Liver (tissue), 9 donors: ENCODE results near the gene NBEAL2. TPM values are rescaled to one million over a fixed set of nuclear protein-coding genes. Genes with fewer than 3 reads are reported as not detected.

Experiments
- DNase-seq: peaks from one replicate; pipeline ENCODE4 v3.0.0-alpha.2; 2017; ENCODE audit warnings: low spot score
- H3K27ac ChIP-seq, 2 donors: one replicate each; pipeline ENCODE4 v1.7.0; 2013; ENCODE audit warnings: inconsistent platforms in 2 of 2, low read length in 2 of 2, control low read depth in 1 of 2, low read depth in 1 of 2, mild to moderate bottlenecking in 1 of 2
- H3K27me3 ChIP-seq, 4 donors: one replicate each; pipeline versions ENCODE4 v1.6.1 to v1.7.0; 2013; ENCODE audit warnings: low read length in 3 of 4, inconsistent platforms in 1 of 4, mild to moderate bottlenecking in 1 of 4, moderate library complexity in 1 of 4; ENCODE audit not compliant: control insufficient read depth in 4 of 4, insufficient read depth in 4 of 4
- H3K36me3 ChIP-seq, 4 donors: one replicate each; pipeline versions ENCODE4 v1.6.1 to v1.7.0; 2013; ENCODE audit warnings: low read length in 3 of 4, mild to moderate bottlenecking in 3 of 4, low read depth in 1 of 4, moderate library complexity in 1 of 4; ENCODE audit not compliant: control insufficient read depth in 4 of 4, insufficient read depth in 3 of 4
- H3K4me1 ChIP-seq, 4 donors: one replicate each; pipeline versions ENCODE4 v1.6.1 to v1.7.0; 2013; ENCODE audit warnings: low read length in 3 of 4, mild to moderate bottlenecking in 3 of 4, moderate library complexity in 1 of 4; ENCODE audit not compliant: control insufficient read depth in 4 of 4, insufficient read depth in 4 of 4
- H3K4me3 ChIP-seq, 3 donors: one replicate each; pipeline versions ENCODE4 v1.6.1 to v1.7.0; 2013; ENCODE audit warnings: low read length in 3 of 3, control low read depth in 1 of 3, low read depth in 1 of 3, mild to moderate bottlenecking in 1 of 3
- H3K9ac ChIP-seq, 2 donors: one replicate each; pipeline ENCODE4 v1.7.0; 2013; ENCODE audit warnings: low read length in 2 of 2, mild to moderate bottlenecking in 2 of 2, moderate library complexity in 2 of 2, control low read depth in 1 of 2, low read depth in 1 of 2
- H3K9me3 ChIP-seq, 4 donors: one replicate each; pipeline versions ENCODE4 v1.6.1 to v1.7.0; 2013; ENCODE audit warnings: low read length in 3 of 4; ENCODE audit not compliant: control insufficient read depth in 4 of 4
- FOXA2 ChIP-seq: IDR thresholded peaks from 2 replicates; pipeline ENCODE4 v1.6.1; 2016; ENCODE audit warnings: antibody characterized with exemption
- HNF4A ChIP-seq, 2 donors: conservative IDR thresholded peaks; 2 replicates each; pipeline ENCODE4 v1.6.1; 2016; ENCODE audit warnings: antibody characterized with exemption in 2 of 2, mild to moderate bottlenecking in 2 of 2
- JUND ChIP-seq, 2 donors: IDR thresholded peaks; 2 replicates each; pipeline ENCODE4 v1.6.1; 2016; ENCODE audit warnings: antibody characterized with exemption in 2 of 2
- RAD21 ChIP-seq, 2 donors: IDR thresholded peaks; 2 replicates each; pipeline ENCODE4 v1.6.1; 2016; ENCODE audit warnings: antibody characterized with exemption in 2 of 2, mild to moderate bottlenecking in 2 of 2
- RXRA ChIP-seq, 2 donors: IDR thresholded peaks; 2 replicates each; pipeline ENCODE4 v1.6.1; 2017 to 2018; ENCODE audit warnings: antibody characterized with exemption in 2 of 2, mild to moderate bottlenecking in 1 of 2
- SP1 ChIP-seq: IDR thresholded peaks from 2 replicates; pipeline ENCODE4 v1.6.1; 2018; ENCODE audit warnings: antibody characterized with exemption, mild to moderate bottlenecking
- YY1 ChIP-seq: IDR thresholded peaks from 2 replicates; pipeline ENCODE4 v1.6.1; 2016; ENCODE audit warnings: antibody characterized with exemption, mild to moderate bottlenecking
- WGBS: extraction: QIAGEN DNeasy Blood & Tissue Kit; methylation state at CpG from one replicate; pipeline ENCODE4 v1.1.7; 2013; 5-methylcytosine and 5-hydroxymethylcytosine counted together
- polyA plus RNA-seq, 2 donors: library from polyadenylated mRNA; stranded (reverse) in 1 of 2; unstranded in 1 of 2; fragments of 200-250 nt in 1 of 2; fragments of >200 nt in 1 of 2; fragmentation: Nextera tagmentation in 1 of 2; extraction: Ambion mirVana in 1 of 2; gene quantifications; one replicate each; pipeline versions ENCODE4 v1.2.1 to v1.2.3, GENCODE V29; 2013 to 2015
- total RNA-seq, 2 donors: library from RNA; depleted of rRNA; stranded (reverse); fragments of >200 nt; gene quantifications; one replicate each; pipeline ENCODE4 v1.2.3, GENCODE V29; 2014
- TF ChIP-seq, protein P1 (sequence below): IDR thresholded peaks from 2 replicates; pipeline ENCODE4 v1.6.1; 2016; ENCODE audit warnings: antibody characterized with exemption
- TF ChIP-seq, protein P2 (sequence below): fragments of 150-350 bp; IDR thresholded peaks from 2 replicates; pipeline ENCODE4 v1.5.1; 2017; ENCODE audit warnings: improper control_type of control experiment, low read depth, low read length; ENCODE audit not compliant: missing input control
- TF ChIP-seq, protein P3 (sequence below): IDR thresholded peaks from 2 replicates; pipeline ENCODE4 v1.6.1; 2016; ENCODE audit warnings: antibody characterized with exemption, mild to moderate bottlenecking
- TF ChIP-seq, protein P4 (sequence below): IDR thresholded peaks from 2 replicates; pipeline ENCODE4 v1.6.1; 2016; ENCODE audit warnings: antibody characterized with exemption
- donor health status: healthy.
- donor health status: healthy.
- donor health status: healthy.
- donor health status: healthy.
- donor health status: healthy.

The NBEAL2 gene
- total and polyA plus RNA-seq, 4 donors, result 2.0 to 20.7 (median 7.6) TPM

DNA sequence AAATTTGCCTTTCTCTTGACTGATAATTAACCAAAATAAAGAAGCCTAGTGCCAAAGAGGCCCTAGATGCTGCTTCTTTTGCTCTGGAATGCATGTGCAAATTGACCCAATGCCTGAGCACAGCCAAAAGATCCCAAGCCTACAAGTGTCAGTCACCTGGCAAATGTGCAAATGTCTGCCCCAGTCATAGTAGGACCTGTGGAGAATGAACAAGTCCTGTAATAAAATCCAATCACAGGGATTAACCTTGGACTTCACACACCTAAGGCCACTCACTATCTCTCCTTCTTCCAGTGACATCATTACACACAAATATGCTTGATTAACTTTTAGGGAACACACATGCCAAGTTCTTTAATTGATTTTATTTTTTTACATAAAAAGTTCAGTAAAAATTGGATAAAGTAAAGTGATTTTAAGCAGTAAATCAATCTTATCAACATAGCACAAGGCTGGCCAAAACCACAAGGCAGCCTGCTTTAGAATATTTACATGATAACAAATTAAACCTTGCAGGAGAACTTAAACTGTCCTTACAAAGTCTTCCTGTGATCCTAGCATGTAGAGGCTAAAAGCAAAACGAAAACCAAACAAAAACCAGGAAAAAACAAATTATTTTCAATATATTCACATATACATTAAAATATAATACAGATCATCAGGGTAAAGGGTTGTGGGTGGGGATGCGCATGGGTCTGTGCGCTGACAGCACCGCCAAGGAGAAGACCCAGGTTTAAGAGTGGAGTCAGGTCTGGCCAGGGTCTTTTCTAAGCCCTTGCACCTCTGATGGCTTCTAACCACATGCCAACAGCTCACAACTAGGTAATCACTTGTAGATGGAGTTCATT is 36.8 kb downstream of the NBEAL2 start:
- TF ChIP-seq RXRA (IDR thresholded peaks at IDR 0.05) (peak in 1 of 2 donors; percentile 63), HNF4A (conservative IDR thresholded peaks at IDR 0.05) (peak; percentile 45 to 65), SP1 (peak; percentile 10), FOXA2 (no peak), YY1 (peak; percentile 36), JUND (IDR thresholded peaks at IDR 0.05) (no peak), RAD21 (IDR thresholded peaks at IDR 0.05) (no peak)
- TF ChIP-seq, protein P1, sequence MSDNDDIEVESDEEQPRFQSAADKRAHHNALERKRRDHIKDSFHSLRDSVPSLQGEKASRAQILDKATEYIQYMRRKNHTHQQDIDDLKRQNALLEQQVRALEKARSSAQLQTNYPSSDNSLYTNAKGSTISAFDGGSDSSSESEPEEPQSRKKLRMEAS, result no peak
- TF ChIP-seq, protein P2, sequence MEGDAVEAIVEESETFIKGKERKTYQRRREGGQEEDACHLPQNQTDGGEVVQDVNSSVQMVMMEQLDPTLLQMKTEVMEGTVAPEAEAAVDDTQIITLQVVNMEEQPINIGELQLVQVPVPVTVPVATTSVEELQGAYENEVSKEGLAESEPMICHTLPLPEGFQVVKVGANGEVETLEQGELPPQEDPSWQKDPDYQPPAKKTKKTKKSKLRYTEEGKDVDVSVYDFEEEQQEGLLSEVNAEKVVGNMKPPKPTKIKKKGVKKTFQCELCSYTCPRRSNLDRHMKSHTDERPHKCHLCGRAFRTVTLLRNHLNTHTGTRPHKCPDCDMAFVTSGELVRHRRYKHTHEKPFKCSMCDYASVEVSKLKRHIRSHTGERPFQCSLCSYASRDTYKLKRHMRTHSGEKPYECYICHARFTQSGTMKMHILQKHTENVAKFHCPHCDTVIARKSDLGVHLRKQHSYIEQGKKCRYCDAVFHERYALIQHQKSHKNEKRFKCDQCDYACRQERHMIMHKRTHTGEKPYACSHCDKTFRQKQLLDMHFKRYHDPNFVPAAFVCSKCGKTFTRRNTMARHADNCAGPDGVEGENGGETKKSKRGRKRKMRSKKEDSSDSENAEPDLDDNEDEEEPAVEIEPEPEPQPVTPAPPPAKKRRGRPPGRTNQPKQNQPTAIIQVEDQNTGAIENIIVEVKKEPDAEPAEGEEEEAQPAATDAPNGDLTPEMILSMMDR, result no peak
- TF ChIP-seq, protein P3, sequence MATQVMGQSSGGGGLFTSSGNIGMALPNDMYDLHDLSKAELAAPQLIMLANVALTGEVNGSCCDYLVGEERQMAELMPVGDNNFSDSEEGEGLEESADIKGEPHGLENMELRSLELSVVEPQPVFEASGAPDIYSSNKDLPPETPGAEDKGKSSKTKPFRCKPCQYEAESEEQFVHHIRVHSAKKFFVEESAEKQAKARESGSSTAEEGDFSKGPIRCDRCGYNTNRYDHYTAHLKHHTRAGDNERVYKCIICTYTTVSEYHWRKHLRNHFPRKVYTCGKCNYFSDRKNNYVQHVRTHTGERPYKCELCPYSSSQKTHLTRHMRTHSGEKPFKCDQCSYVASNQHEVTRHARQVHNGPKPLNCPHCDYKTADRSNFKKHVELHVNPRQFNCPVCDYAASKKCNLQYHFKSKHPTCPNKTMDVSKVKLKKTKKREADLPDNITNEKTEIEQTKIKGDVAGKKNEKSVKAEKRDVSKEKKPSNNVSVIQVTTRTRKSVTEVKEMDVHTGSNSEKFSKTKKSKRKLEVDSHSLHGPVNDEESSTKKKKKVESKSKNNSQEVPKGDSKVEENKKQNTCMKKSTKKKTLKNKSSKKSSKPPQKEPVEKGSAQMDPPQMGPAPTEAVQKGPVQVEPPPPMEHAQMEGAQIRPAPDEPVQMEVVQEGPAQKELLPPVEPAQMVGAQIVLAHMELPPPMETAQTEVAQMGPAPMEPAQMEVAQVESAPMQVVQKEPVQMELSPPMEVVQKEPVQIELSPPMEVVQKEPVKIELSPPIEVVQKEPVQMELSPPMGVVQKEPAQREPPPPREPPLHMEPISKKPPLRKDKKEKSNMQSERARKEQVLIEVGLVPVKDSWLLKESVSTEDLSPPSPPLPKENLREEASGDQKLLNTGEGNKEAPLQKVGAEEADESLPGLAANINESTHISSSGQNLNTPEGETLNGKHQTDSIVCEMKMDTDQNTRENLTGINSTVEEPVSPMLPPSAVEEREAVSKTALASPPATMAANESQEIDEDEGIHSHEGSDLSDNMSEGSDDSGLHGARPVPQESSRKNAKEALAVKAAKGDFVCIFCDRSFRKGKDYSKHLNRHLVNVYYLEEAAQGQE, result no peak
- 88% methylated on average over 4 of the region's 4 CpGs for WGBS
- Histone ChIP-seq H3K9ac (no peak overlapping the region), H3K36me3 (peaks cover 3 to 25% (median 8%) of the 10 kb centered on the region in 4 donors), H3K27me3 (no peaks in the 10 kb centered on the region), H3K27ac (no peak overlapping the region), H3K4me1 (peaks cover 0 to 29% (median 18%) of the 10 kb centered on the region in 4 donors), H3K9me3 (no peaks in the 10 kb centered on the region), H3K4me3 (no peak overlapping the region)
- DNase-seq, result no peak

DNA sequence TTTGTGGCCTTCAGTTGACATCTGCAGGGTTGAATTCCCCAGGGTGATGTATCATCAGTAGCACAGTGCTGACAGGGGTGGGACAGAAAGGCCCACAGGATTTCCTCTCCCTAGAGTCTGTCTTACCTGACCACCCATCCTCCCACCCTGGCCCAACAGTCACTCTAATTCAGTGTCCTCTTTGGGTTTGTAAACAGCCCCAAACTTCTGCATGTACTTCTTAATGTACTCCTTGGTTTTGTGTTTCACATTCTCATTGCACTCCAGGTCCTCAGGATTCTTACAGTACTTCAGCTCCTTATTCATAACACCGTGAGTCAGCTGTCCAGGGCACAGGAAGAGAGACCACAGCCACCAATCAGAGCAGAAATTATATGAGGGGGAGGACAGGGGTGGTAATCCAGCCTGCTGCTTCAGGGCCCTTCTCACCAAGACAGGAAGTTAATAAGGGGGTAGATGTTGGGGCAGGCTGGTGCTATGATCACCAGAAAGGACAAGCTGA is 37.5 kb downstream of the NBEAL2 start:
- no peak for DNase-seq
- Histone ChIP-seq H3K36me3 (peaks cover 3 to 25% (median 8%) of the 10 kb centered on the region in 4 donors), H3K27me3 (no peaks in the 10 kb centered on the region), H3K27ac (no peak overlapping the region), H3K4me3 (no peak overlapping the region), H3K9ac (no peak overlapping the region), H3K4me1 (peaks cover 0 to 29% (median 18%) of the 10 kb centered on the region in 4 donors), H3K9me3 (no peaks in the 10 kb centered on the region)
- TF ChIP-seq, protein P4, sequence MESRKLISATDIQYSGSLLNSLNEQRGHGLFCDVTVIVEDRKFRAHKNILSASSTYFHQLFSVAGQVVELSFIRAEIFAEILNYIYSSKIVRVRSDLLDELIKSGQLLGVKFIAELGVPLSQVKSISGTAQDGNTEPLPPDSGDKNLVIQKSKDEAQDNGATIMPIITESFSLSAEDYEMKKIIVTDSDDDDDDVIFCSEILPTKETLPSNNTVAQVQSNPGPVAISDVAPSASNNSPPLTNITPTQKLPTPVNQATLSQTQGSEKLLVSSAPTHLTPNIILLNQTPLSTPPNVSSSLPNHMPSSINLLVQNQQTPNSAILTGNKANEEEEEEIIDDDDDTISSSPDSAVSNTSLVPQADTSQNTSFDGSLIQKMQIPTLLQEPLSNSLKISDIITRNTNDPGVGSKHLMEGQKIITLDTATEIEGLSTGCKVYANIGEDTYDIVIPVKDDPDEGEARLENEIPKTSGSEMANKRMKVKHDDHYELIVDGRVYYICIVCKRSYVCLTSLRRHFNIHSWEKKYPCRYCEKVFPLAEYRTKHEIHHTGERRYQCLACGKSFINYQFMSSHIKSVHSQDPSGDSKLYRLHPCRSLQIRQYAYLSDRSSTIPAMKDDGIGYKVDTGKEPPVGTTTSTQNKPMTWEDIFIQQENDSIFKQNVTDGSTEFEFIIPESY, result no peak
- TF ChIP-seq FOXA2, result no peak
- whole genome bisulfite sequencing, result 62% methylated on average over 1 of the region's 1 CpG
